Dedifferentiated amniotic fluid mesenchymal stem cell (primary cell): Measurements from ENCODE around the gene KRT39.
A peak's percentile ranks its signal among the peaks of the same experiment; 100 is the strongest.
"Not testable (repeated sequence)": the region's sequence is repeated elsewhere in the genome, so short reads cannot be mapped to it uniquely, and the experiment has no call there.

Experiments used
- DNase-seq: peaks from one replicate; pipeline ENCODE4 v3.0.0-alpha.2; 2016; ENCODE audit errors: extremely low spot score

KRT39 gene

GRCh38 chr17:40940266-40940665 is 26.5 kb downstream of the KRT39 start:
- no peak for DNase-seq

GRCh38 chr17:40938981-40939380 is 27.8 kb downstream of the KRT39 start:
- DNase-seq: no peak

DNA sequence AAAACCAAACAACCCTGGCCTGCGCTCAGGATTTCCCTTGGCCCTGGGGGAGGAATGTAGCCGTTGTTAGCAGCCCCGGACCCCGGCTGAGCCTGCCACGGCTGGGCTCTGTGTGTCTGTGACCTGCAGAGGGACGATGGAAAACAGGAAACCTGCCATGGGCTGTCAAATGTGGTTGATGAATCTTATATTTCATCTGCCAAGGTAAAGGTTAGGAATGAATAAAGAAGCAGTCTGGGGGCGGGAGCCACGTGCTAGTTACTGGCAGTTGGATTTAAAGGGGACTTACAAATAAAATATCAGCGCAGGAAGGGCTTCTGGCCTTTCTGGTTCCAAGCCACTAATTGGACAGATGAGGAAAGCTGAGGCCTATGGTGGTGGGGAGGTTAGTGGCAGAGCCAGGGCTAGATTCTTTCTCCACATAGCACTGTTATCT is 29.3 kb downstream of the KRT39 start, which contains the start of gene KRT23:
KRT23 (minus strand) TSS at position 263 of the 436 bp plus-strand sequence. CDS start 1,043 bp downstream, outside the sequence.
- DNase-seq: no peak

DNA sequence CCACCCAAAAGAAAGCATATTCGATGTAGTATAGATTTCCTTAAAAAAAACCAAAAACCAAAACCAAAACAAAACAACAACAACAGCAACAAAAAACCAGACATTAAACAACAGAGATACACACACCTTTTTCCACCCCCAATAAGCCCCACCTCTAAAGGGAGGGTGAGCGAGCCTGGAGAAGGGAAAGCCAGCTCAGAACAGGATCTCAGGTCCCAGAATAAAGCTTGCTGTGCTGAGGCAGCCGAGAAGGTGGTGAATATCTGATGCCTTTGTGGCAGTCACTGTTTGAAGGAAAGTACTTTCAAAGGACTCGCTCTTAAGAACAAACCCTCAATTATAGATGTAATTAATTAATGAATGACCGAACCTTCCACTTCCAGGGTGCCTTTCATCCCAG is 29.8 kb downstream of the KRT39 start:
- no peak for DNase-seq

DNA sequence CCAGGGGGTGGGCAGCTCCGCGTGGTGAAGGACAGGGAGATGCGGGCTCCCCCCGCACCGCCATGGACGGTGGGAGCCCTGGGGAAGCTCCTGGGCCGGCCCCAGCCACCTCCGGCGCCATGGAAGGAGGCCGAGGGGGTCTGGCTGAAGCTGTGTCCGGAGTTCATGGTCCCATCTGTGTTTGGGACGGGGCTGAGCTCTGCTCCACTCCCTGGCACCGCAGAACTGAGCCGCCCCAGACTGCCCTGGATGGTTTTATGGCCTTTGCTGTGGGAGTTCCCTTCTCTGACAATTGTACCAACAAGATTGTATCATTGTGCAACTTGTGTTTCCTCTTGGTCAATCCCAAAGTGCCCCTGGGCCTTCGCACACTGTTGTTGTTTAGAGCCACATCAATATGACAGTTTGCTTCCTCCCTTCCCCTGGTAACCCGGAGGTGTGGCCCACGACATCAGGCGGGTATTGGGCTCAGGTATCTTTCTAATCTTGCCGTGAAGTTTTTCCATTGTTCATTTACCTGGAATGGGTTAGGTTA is 30.2 kb downstream of the KRT39 start:
- DNase-seq: no peak

DNA sequence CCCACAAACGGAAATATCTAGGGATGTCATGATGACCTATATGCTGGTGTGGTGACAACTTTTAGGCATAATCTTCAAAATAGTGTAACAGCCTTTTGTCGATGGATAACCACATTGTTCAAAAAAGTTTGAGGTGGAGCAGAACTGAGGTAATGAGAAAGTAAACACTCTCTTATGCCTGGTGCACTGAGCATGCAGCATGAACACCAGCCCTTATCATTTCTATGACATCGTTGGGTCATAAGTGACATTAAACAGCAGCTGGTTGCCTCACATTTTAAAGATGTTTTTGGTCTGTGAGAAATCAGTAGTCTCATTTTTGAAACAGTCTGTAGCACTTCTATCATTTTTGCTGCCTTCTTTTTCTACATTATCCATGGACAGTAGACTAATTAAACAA is 31.1 kb downstream of the KRT39 start:
- no peak for DNase-seq

GRCh38 chr17:40932608-40933007 is 34.1 kb downstream of the KRT39 start:
- no peak for DNase-seq

DNA sequence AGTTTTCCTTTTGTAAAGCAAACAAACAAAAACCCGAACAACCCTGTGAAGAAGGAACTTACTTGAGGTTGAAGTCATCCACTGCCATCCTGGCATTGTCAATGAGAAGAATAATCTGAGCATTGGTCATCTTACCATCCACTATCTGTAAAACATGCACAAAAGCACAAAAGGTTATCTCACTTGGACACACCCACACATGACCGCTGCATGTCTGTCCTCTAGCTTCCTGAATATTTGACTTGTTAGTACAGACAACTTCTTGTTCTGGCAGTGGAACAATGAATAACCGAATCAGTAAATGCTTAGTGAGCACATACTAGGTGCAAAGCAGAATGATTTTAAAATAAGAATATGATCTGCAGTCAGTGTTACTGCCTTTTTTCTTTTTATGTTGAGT is 35.4 kb downstream of the KRT39 start:
- DNase-seq: no peak

DNA sequence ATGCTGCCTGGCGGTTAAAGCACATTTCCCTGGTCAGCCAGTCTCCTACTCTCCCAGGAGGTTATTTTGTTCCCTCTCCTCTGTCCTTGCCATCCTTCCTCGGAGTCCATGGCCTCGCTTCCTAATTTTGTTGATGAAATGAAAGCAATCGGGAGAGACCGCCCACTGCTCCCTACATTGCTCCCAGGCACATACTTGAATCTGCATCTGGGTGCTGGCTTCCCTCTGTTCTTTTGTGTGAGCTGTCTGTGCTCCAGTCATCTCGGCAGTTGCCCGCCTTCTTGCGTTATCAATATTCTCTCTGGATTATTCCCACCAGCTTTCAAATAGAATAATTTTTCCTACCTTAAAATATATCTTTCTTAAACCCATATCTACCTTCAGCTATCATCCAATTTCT is 40.4 kb downstream of the KRT39 start:
- DNase-seq: no peak

GRCh38 chr17:40922239-40922638 is 44.5 kb downstream of the KRT39 start:
- DNase-seq: peak; percentile 65

- no peak for DNase-seq
Measured at GRCh38 chr17:40921026-40921425, 45.7 kb downstream of the KRT39 start.

DNA sequence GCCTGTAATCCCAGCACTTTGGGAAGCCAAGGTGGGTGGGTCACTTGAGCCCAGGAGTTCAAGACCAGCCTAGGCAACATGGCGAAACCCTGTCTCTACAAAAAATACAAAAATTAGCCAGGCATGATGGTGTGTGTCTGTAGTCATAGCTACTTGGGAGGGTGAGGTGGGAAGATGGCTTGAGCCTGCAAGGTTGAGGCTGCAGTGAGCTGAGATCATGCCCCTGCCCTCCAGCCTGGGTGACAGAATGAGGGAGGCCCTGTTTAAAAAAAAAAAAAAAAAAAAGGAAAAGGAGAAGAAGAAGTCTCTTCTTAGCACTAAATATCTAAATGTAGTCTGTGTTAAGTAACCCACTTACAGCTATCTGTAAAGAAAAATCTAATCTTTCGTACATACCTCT is 49.6 kb downstream of the KRT39 start:
- DNase-seq: not testable (repeated sequence)

DNA sequence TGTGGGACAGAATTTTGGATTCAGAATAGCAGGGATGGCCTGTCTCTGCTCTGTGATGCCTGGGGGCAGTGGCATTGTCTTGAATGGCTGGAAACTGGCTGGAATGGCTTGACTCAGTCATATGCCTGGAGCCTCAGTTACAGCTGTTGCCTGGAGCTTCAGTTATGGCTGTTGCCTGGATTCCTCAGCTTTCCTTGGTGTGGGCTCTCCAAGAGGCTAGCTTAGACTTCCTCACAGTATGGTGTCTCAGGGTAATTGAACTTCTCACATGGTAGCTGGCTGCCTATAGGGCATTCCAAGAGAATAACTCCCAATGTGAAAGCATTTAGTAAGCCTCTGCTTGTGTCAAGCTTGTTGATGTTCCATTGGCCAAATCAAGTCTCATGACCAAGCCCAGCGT is 50.4 kb downstream of the KRT39 start:
- no peak for DNase-seq

DNA sequence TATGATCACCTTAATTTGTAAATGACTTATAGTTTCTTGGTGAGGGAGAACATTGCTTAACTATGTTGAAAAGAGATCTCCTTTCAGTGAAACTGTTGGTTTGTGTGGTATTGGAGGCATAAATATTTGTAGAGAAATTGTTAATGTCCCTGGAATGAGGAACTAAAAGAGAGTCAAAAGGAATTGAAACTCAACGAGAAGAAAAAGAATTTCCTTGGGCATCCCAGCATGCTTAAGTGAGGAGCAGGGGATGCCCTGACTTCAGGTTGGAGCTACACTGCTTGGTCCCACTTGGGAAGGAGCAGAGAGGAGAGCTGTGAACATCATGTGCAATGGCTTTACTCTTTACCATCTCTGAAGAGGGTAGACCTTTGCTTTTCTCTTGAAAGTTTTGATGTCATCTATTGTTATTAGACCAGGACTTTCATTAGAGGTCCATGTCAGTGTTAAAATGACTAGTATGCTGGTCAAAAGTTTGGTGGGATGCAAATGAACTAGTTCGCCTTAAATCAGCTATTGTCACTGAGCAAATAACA is 51.0 kb downstream of the KRT39 start:
- DNase-seq: peak; percentile 64

- peak; percentile 83 for DNase-seq
Measured at GRCh38 chr17:40915199-40915661, 51.5 kb downstream of the KRT39 start.

DNA sequence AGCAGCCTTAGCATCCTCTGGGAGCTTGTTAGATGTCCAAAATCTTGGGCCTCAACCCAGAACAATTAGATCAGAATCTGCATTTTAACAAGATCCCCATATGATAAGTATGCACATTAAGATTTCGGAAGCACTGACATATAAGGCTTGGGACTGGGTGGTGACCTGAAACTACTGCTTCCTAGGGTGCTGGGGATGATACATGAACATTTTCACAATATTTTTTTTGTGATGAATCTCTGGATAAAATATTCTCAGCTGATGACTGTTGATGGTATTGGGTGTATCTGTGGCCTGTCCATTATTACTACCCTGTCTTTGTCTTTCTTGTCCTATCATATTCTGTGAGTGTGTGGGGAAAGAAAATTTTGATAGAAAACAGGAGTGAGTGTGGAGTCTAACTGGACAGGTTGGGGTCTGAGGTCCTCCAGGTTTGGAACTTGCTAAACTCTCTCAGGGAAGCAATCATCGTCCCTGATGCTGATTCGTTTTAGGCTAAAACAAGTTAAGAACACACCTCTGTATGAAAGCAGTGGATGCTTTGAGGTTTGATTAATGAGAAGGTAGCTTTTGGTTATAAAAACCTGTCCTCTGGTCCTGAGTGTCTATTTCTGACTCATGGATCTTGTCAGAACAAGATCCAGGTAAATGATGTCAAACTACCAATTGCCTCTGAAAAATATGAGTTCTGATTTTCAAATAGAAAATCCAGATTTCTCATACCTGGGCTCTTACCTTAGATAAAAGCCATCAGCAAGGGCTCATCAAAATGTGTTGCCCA is 52.5 kb downstream of the KRT39 start:
- no peak for DNase-seq

DNA sequence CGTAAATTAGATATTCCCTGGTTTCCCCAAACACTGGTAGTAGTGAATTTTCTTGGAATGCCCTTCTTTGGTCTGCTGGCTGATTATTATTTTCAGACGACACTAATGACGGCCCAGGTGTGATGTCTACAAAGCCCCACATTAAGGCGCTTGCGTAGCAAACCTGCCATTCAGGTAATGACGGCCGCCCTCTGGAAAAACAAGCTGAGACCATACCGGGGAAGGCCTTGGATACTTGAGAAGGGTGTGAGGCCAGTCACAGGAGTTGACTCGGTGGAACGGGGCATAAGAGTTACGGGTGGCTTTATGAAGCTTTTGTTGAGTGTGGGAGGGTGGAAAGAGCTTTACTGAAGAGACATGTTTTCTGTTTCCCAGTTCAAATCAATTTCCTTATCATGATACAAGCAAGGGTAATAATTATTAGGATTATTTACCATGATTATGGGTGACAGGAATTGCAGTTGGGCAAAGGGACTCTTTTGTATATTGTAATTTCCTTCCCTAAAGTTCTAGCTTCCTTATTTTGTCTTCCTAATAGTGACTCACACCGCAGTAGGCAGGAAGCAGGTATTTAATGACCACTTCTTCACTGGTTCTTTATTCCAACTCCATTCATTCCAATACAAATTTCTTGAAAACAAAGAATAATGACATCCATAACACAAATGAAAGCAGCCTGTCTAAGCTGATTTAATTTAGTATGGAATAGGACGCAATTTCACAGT is 54.1 kb downstream of the KRT39 start:
- DNase-seq: no peak

DNA sequence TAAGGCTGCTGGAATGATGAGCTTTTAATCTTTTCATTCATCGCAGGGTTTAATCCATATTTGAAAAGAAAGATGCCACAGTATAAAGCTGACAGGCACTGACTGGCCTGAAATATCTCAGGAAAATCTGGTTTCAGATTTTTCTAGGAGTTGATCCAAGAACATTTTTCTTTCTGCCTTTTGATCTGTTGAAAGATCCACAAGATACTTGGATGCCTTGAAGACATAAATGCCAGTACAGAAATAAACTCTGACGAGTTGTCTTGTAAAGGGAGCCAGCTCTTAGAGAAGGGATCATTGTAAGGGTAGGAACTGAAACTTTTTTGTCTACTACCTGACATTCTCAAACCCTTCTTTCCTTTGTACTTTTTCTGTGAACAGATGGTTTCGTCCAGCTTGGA is 56.3 kb downstream of the KRT39 start:
- DNase-seq: peak; percentile 67

DNA sequence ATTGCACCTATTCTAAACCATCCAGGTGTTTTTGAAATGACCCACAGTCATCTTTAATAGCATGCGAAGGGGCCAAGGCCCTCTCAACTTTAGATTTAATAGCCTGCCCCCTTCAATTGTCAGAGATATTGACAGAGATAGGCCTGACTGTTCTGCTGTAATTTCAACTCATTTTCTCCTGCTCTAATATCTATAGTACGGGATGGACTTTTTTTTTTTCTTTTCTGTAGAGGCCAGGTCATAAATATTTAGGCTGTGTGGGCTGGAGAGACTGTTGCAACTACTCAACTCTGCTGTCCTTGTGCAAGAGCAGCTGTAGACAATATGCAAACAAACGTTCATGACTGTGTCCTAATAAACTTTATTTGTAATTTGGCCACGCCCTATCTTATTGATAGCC is 57.0 kb downstream of the KRT39 start:
- DNase-seq: peak; percentile 44

DNA sequence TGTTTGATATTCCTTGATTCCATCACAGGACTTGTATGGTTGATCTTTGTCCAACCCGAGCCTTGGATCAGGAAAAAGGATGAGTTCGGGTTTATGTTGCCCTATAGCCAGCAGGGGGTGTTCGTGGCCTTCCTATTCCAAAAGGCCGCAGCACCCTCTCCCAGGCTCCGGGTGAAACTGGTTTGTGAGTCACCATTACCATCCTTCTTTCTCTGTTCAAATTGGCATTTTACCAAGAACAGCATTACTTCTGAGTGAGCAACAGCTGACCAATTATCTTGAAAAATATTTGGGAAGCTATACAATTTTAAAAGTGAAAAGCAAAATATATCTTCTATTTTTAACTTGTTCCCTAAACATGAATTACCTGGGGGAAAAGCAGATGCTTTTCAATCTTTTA is 57.4 kb downstream of the KRT39 start:
- DNase-seq: peak; percentile 99
